Stomach (tissue), 4 donors: ENCODE data around the gene GCN1.

Experiments
- CTCF ChIP-seq, 7 experiments: fragments of 450-650 bp in 4 of 7; fragments of 200-600 bp in 3 of 7; sonication (generic) in 3 of 7; IDR thresholded peaks; one replicate each; pipeline ENCODE4 v1.5.1; 2016 to 2019; ENCODE audit warnings: antibody characterized with exemption in 7 of 7, control low read depth in 2 of 7, mild to moderate bottlenecking in 1 of 7
- EP300 ChIP-seq: sonication (generic); formaldehyde crosslinking; IDR thresholded peaks from one replicate; pipeline ENCODE4 v1.6.1; 2017; ENCODE audit warnings: antibody characterized with exemption
- POLR2AphosphoS5 ChIP-seq, 3 donors: sonication (generic); formaldehyde crosslinking; IDR thresholded peaks; one replicate each; pipeline ENCODE4 v1.6.1; 2016; ENCODE audit warnings: antibody characterized with exemption in 3 of 3

DNA sequence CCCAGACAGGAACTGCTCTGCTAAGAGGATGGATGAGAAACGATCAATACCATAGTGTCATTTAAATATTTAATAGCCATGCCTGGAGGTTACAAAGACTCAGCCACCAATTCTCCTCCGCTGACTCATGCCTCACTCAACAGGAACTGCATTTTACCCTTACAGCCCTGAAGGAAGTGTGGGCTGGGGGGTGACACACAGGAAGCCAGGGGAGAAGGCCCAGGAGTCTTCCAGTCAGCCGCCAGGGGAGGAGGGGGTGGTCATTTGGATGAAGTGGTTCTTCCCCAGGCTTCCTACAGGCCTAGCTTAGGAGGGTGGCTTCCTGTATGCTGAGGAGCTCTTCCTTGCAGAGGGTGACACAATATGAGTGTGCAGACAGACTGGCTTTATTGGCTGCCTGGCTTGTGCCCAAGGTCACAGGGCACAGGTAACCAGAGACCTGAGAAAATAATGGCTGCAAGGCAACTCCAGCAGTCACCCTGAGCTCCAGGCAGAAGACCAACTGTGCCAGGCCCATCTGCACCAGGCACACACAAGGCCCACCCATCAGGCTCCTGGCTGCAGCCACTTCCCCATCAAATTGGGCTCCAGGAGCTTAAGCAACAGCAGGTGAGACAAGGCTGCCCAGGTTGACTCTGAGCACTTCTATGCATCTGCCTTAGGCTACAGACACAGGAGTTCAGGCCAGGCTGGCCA, 36.9 kb upstream of the GCN1 start:
- TF ChIP-seq CTCF (IDR thresholded peaks at IDR 0.05) (no peak), POLR2AphosphoS5 (IDR thresholded peaks at IDR 0.05) (peak in 2 of 3 donors; percentile 55 to 69), EP300 (no peak)
